GM12801 (cell line): Measurements from ENCODE around the gene KRTAP12-4.
"Not testable (repeated sequence)": the region's sequence is repeated elsewhere in the genome, so short reads cannot be mapped to it uniquely, and the experiment has no call there.

Experiments
- TF ChIP-seq, protein P1 (sequence below): IDR thresholded peaks from one replicate; pipeline ENCODE4 v1.5.1; 2011; ENCODE audit warnings: control low read depth; ENCODE audit not compliant: insufficient read length; ENCODE audit errors: extremely low read depth

KRTAP12-4 gene

DNA sequence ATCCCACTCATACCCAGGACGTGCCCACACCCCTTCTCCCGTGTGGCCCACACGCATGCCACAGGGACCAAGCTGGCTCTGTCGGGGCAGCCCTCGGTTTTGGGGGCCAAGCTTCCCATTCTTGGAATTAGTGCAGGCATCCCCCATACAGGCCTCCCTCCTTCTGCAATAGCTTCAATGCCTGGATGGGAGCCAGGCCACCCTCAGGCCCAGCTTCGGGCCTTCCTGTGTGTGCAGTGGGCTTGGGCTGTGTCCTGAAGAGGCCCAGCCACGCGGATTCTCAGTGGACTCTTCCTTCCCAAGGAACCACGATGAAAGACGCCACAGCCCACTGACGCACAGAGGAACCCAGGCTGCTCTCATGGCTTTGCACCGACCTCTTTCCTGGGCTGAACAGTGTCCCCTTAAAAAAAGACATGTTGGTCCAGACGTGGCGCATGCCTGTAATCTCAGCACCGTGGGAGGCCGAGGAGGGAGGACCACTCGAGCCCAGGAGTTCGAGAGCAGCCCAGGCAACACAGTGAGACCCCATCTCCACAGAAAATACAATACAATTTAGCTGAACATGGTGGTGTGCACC lies 4.8 kb downstream of the KRTAP12-4 start:
- TF ChIP-seq, protein P1, sequence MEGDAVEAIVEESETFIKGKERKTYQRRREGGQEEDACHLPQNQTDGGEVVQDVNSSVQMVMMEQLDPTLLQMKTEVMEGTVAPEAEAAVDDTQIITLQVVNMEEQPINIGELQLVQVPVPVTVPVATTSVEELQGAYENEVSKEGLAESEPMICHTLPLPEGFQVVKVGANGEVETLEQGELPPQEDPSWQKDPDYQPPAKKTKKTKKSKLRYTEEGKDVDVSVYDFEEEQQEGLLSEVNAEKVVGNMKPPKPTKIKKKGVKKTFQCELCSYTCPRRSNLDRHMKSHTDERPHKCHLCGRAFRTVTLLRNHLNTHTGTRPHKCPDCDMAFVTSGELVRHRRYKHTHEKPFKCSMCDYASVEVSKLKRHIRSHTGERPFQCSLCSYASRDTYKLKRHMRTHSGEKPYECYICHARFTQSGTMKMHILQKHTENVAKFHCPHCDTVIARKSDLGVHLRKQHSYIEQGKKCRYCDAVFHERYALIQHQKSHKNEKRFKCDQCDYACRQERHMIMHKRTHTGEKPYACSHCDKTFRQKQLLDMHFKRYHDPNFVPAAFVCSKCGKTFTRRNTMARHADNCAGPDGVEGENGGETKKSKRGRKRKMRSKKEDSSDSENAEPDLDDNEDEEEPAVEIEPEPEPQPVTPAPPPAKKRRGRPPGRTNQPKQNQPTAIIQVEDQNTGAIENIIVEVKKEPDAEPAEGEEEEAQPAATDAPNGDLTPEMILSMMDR = no peak

DNA sequence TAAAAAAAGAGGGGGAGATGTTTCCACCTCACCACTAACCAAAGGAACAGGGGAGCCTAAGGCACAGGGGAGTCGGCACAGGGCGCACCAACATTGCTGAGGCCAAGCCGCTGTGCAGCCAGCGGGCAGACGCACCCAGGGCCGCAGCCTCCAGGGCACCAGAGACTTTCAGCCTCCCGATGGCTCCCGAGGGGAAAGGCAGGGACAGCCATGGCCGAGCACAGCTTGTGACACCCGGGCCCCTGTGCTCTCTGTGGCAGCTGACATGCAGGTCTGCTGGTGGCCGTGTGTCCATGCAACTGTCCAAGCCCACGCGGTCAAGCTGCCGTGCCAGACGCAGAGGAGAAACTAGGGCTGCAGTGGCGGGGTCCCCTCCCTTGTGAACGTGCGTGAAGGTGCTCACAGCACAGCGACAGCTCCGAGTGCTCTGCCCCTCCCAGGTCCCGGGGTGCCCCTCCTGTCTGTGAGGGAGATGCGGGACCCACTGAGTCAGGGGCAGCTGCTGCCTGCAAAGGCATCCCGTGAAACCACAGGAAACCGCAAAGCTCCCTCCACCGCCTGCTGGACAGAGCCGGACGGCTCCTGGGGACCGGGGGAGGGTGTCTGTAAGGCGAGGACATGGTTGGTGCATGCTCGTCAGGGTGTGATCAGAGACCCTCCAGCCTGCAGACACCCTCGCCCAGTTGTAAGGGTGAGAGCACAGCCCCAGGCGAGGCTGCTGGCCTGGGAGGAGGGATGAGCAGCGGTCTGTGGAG lies 5.7 kb downstream of the KRTAP12-4 start:
- TF ChIP-seq, protein P1 = no peak

DNA sequence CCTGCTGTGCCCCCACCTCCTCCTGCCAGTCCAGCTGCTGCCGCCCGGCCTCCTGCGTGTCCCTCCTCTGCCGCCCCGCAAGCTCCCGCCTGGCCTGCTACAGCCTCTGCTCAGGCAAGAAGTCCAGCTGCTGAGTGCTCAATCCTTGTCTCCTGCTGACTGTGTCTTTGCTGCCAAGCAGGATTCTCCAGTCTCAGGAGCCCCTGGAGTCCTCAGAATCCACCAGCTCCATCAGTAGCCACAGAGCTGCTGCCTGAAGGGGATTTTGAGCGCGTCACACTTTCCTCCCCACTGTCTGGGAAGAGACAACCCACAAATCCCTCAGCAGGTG lies 7.3 kb downstream of the KRTAP12-4 start:
- TF ChIP-seq, protein P1 = no peak

DNA sequence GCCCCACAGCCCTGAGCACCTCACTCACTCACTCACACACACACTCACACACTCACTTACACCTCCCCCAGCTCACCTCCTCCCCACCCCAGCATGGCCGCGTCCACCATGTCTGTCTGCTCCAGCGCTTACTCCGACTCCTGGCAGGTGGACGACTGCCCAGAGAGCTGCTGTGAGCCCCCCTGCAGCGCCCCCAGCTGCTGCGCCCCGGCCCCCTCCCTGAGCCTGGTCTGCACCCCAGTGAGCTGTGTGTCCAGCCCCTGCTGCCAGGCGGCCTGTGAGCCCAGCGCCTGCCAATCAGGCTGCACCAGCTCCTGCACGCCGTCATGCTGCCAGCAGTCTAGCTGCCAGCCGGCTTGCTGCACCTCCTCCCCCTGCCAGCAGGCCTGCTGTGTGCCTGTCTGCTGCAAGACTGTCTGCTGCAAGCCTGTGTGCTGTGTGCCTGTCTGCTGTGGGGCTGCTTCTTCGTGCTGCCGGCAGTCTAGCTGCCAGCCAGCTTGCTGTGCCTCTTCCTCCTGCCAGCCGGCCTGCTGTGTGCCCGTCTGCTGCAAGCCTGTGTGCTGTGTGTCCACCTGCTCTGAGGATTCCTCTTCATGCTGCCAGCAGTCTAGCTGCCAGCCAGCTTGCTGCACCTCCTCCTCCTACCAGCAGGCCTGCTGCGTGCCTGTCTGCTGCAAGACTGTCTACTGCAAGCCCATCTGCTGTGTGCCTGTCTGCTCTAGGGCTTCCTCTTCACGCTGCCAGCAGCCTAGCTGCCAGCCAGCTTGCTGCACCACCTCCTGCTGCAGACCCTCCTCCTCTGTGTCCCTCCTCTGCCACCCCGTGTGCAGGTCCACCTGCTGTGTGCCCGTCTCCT lies 7.9 kb downstream of the KRTAP12-4 start, which contains the start of gene KRTAP10-11:
TSS of gene KRTAP10-11 (plus strand) at position 49 of the 856 bp plus-strand sequence. CDS start at position 94, 45 bp downstream.
- TF ChIP-seq, protein P1 = not testable (repeated sequence)

DNA sequence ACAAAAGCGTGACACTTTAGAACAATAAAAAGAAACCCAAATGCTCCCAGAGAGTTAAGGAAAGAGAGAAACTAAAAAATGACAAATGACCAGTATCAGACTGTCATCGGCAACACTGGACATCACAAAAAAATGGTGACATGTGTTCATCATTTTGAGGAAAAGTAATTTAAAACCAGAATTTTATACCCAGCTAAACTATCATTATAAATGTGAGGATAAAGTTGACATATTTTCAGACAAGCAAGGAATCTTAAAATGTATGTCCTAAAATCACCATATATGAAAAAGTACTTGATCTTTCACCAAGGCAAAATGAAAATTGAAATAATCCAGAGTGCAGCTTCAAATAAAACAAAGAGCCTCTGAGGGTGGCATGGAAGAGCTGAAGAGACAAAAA lies 9.6 kb downstream of the KRTAP12-4 start:
- TF ChIP-seq, protein P1 = no peak

DNA sequence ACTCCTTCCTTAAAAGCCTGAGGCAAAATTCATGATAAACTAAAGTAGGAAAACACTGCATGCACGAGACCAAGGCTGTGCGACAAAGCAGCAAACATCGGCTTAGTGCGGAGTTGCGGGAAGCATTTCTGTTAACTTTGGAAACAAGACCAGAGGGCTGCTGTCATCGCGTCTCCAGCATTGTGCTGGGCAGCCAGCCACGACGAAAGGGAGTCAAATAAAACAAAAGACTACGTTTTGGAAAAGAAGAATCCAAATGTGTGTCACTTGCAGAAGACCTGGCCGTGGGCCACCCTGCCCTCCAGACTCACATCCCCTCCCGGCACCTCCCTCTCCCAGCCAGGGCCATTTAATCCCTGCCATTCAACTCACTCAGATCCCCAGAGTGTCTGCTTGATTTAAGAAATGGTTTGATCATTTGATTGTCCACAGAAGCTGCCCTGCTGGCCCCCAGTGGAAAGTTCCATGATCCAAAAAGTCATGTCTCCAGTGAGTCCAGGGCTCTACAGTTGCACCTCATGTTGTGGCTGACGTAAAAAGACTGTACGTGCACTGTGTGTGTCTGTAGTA lies 10.6 kb downstream of the KRTAP12-4 start:
- TF ChIP-seq, protein P1 = no peak

DNA sequence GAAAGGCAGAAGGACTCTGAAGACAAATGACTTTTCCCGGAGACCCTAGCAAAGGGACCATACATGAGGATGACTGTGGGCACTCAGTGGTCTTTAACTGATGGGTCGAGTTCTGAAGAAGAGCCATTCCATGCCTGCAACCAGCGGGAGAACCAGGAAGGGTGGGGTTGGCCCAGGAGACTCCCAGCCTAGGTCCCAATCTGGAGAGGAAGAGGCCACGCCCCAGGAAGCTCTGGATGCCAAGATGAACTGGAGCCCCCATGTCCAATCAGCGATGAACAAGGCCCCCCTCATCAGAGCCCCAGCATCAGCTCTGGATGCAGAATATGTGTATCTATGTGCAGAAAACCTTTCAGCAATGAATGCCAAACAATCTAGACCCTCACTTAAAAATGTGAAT lies 13.7 kb downstream of the KRTAP12-4 start:
- TF ChIP-seq, protein P1 = no peak
